ENCODE results near the gene RAET1L.
"Not testable (repeated sequence)": the region's sequence is repeated elsewhere in the genome, so short reads cannot be mapped to it uniquely, and the experiment has no call there.

Gene RAET1L

DNA sequence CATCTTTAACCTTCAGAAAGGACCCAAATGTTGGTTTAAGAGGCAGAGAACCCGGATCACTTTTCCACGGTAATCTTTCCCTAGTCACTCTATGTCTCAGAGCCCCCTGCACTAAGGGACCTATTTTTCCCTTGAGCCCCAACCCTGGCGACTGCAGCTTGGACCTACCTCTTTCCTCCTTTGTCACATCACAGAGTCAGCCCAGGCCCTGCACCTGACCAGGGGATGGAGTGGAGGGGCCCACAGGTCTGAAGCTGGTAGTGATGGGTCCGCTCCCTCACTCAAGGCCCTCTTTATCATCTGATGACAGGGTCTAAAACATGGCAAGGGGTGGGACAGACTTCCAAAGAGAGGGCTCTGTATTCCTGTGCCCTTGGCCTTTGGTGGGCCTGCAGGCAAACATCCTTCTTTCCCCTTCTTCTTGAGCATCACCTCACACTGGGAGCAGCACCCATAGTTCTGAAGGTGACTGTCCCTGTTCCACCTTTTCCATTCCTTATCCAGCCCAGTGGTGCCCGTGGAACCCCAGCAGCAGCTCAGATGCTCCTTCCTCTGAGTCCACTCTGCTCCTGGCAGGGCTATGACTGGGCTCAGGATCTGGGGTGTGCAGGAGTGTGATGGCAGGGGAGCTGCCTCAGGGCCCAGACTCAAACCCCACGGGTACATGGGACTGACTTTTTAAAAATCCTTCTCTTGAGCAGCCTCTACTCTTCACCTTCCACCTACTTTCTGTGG, 6.3 kb downstream of the RAET1L start:
- no peak for DNase-seq

DNA sequence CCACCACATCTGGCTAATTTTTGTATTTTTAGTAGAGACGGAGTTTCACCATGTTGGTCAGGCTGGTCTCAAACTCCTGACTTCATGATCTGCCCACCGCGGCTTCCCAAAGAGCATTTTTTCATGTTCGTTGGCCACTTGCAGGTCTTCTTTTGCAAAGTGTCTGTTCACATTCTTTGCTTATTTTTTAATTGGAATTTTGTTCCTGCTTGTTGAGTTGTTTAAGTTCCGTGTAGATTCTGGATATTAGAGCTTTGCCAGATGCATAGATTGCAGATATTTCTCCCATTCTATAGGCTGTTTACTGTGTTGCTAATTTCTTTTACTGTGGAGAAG, 8.2 kb downstream of the RAET1L start:
- DNase-seq, result not testable (repeated sequence)

DNA sequence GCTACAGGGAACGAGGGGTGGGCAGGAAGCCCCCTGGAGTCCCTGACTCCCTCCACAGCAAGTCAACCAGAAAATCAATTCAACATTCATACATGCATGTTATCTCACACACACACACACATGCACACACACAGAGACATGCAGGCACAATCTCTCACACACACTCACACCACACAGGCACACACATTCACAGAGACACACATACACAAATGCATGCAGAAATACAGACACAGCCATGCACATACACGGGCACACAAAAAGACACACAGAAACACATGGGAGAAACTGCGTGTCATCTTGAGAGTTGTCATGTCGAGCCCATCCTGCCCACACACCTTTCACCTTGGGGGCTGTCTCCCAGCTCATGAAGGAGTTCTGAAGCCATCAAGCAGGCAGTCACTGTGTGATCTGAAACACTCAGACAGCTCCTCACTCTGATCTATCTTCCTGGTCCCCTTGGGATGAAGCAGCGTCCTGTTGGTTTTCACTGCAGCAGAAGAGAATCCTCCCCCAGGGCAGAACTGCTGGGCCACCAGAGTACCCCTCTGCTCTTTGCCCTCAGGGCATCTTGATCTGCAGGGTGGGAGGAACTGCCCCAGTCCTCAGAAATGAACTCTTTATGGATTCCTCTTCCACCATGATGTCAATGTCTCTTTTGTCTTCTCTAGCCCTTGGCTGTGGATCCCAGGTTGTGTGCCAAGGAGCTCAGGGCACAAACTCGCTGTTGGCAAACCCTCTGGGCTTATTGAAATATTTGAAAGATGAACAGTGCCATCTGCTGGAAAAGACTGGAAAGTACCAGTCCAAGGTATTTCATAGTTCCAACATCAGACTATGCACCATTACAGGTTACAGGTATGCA, 8.8 kb downstream of the RAET1L start:
- peak in 48 of 56 donors; percentile 6 to 83 (median 45) for DNase-seq

- not testable (repeated sequence) for DNase-seq
Observed at GRCh38 chr6:150015281-150016001, 9.9 kb downstream of the RAET1L start.

DNA sequence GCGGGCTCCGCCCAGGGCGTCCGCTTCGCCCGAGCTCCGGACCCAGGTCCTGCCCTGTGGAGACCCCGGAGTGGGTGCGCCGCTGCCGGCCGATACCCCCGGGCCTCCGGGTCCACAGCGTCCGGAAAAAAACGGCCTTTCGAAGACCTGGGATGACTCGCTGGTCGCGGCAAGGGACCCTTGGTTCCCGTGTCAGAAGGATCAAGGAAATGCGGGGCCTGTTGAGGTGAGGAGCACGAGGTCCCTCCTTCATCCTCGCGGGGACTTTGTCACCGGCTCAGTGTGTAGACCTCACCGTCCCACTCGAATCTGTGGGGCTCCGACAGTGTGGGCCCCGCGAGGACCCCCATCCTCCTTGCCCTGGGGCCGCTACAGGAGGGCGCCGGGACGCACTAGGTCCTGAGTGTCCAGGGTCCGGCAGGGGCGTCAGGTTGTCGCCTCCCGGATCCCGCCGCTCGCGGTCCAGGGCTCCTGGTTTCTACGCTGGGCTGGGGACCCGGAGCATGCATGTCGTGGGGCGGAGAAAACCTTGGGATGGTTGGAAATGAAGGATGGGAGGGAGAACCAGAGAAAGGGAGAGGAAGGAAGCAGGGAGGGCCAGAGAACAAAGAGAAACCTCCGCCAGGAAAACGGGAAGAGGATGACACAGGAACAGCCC, 10.6 kb downstream of the RAET1L start:
- DNase-seq, result not testable (repeated sequence)

GRCh38 chr6:150013785-150014622, 11.3 kb downstream of the RAET1L start:
- DNase-seq, result not testable (repeated sequence)

GRCh38 chr6:150012846-150013784, 12.2 kb downstream of the RAET1L start:
- not testable (repeated sequence) for DNase-seq

- no peak for DNase-seq
Observed at GRCh38 chr6:150008588-150008987, 16.7 kb downstream of the RAET1L start.

GRCh38 chr6:150006961-150007464, 18.3 kb downstream of the RAET1L start:
- no peak for DNase-seq

GRCh38 chr6:150005761-150006651, 19.3 kb downstream of the RAET1L start:
- DNase-seq, result no peak

GRCh38 chr6:150004783-150005717, 20.3 kb downstream of the RAET1L start:
- DNase-seq, result peak in 54 of 56 donors; percentile 4 to 87 (median 66)

- DNase-seq, result no peak
Observed at GRCh38 chr6:150004101-150004782, 21.1 kb downstream of the RAET1L start.

GRCh38 chr6:150003599-150003998, 21.7 kb downstream of the RAET1L start:
- not testable (repeated sequence) for DNase-seq

DNA sequence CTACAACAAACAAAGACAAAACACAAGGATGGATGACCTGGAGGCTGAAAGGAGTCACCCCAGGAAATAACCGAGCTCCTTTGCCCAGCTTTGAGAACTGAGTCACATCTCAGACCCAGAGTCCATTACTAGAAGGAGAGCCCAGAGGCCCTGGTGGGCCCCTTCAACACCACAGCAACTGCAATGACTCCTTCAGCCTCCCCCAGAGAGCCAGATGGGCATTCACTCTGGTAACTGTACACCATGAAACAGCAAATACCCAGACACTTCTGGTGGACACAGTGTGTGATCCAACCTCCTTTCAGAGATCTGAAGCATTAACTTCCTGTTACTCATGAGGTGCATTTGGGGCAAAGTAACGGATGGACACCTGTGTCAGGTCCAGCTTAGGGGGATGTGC, 22.6 kb downstream of the RAET1L start:
- DNase-seq, result no peak

DNA sequence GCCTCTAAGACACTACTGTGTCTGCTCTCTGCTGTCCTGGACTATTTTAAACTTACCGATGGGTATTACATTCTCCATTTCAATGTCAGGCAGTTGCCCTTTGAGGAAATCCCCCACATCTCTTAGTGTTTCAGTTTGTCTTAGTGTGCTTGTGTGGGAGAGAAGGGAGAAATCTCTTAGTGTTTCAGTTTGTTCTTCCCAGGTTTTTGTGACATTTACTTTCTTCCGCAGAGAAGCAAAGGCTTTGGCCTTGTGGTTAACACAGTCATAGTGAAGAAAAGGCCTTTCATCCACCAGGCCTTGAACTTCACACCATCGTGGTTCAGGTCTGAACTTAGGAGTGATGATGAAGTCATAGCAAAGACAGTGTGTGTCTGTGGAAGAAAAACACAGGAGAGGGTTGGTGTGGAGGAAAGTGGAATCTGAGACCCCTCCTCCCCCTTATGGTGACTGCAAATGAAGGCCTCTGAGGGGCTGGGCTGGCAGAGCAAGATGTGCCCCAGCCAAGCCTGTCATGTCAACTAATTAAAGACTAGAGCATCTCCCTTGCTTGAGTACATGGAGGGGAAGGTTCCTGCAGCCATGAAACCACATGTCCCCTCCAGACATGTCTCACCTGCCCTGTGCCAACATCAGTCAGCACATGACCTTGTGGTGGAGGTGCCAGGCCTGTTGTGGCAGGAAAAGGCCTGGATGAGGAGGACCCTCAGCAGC, 23.9 kb downstream of the RAET1L start:
- DNase-seq, result no peak
